ENCODE results near the gene NAALADL2. TPM values are rescaled to one million over a fixed set of nuclear protein-coding genes. Genes with fewer than 3 reads are reported as not detected.

The NAALADL2 gene
- total and polyA plus RNA-seq, 9 of the 15 experiments (the other 6 are each of a cell fraction or from before 2014, with no cell fraction given), result 0.29 to 1.1 (median 0.79) TPM; not detected in 1

GRCh38 chr3:175088766-175089380 is 229.7 kb downstream of the NAALADL2 start:
- H3K9ac ChIP-seq (ENCODE audit: insufficient read depth in 1 of 2, low read depth in 2 of 2, low read length in 2 of 2), result no peak overlapping the region
- H3K4me1 ChIP-seq (replicated peaks in 1 of 2; ENCODE audit: control insufficient read depth in 2 of 2, insufficient read depth in 2 of 2, low read length in 2 of 2), result no peaks in the 10 kb centered on the region
- H3K9me1 ChIP-seq (ENCODE audit: control insufficient read depth, insufficient read depth, low read length), result no peaks in the 10 kb centered on the region
- no TSS peak for BruUV-seq (replicated peaks)
- H3K79me2 ChIP-seq (ENCODE audit: control insufficient read depth, insufficient read depth, low read length), result no peaks in the 10 kb centered on the region
- in situ Hi-C loops (cut with MboI), result no loop called here
- intact Hi-C loops (cut with micrococcal nuclease), result no loop called here
- no peak overlapping the region for H3K27ac ChIP-seq (ENCODE audit: extremely low read depth, low read depth, low read length)
- H2AFZ ChIP-seq (ENCODE audit: low read depth, low read length), result no peak overlapping the region
- 0% methylated on average over 3 of the region's 3 CpGs for WGBS (ENCODE audit: insufficient coverage, low coverage, missing lambda C conversion rate)
- no peaks in the 10 kb centered on the region for H3K27me3 ChIP-seq (ENCODE audit: control insufficient read depth in 2 of 2, insufficient read depth in 2 of 2, low read length in 2 of 2)
- ATAC-seq (no peak), DNase-seq (ENCODE audit: extremely low read depth in 1 of 4, low spot score in 3 of 4) (no peak), FAIRE-seq (no peak)
- POLR2A ChIA-PET, result no interaction called here
- H3K36me3 ChIP-seq (ENCODE audit: control insufficient read depth, insufficient read depth, low read length), result no peaks in the 10 kb centered on the region
- TF ChIP-seq PHF21A (IDR thresholded peaks at IDR 0.05; ENCODE audit: borderline replicate concordance, low read depth) (no peak), POLR2B (IDR thresholded peaks at IDR 0.05; ENCODE audit: low read depth, partially characterized antibody) (no peak)
- CTCF ChIA-PET (ENCODE audit: low intra/inter-chr PET ratio), result no interaction called here
- no peaks in the 10 kb centered on the region for H4K20me1 ChIP-seq (replicated peaks; ENCODE audit: control insufficient read depth, insufficient read depth, low read length)
- no peak overlapping the region for H3K4me2 ChIP-seq (ENCODE audit: insufficient read depth, low read length)
- no peaks in the 10 kb centered on the region for H3K9me3 ChIP-seq (replicated peaks; ENCODE audit: control insufficient read depth, insufficient read depth, low read depth, low read length)
- no peak overlapping the region for H3K4me3 ChIP-seq

- ATAC-seq (no peak), FAIRE-seq (no peak), DNase-seq (ENCODE audit: extremely low read depth in 1 of 4, low spot score in 3 of 4) (no peak)
- Histone ChIP-seq H2AFZ (ENCODE audit: low read depth, low read length) (no peak overlapping the region), H3K4me1 (replicated peaks in 1 of 2; ENCODE audit: control insufficient read depth in 2 of 2, insufficient read depth in 2 of 2, low read length in 2 of 2) (no peaks in the 10 kb centered on the region), H3K4me3 (no peak overlapping the region), H3K27me3 (ENCODE audit: control insufficient read depth in 2 of 2, insufficient read depth in 2 of 2, low read length in 2 of 2) (no peaks in the 10 kb centered on the region), H3K9me1 (ENCODE audit: control insufficient read depth, insufficient read depth, low read length) (no peaks in the 10 kb centered on the region), H3K4me2 (ENCODE audit: insufficient read depth, low read length) (no peak overlapping the region), H3K9ac (ENCODE audit: insufficient read depth in 1 of 2, low read depth in 2 of 2, low read length in 2 of 2) (no peak overlapping the region), H3K9me3 (replicated peaks; ENCODE audit: control insufficient read depth, insufficient read depth, low read depth, low read length) (no peaks in the 10 kb centered on the region), H3K79me2 (ENCODE audit: control insufficient read depth, insufficient read depth, low read length) (no peaks in the 10 kb centered on the region), H4K20me1 (replicated peaks; ENCODE audit: control insufficient read depth, insufficient read depth, low read length) (no peaks in the 10 kb centered on the region), H3K36me3 (ENCODE audit: control insufficient read depth, insufficient read depth, low read length) (no peaks in the 10 kb centered on the region), H3K27ac (ENCODE audit: extremely low read depth, low read depth, low read length) (no peak overlapping the region)
- BruUV-seq (replicated peaks), result no TSS peak
- TF ChIP-seq PRMT5 (CRISPR knock-in tag; IDR thresholded peaks at IDR 0.05), result no peak
- TF ChIP-seq CEBPB (tag; IDR thresholded peaks at IDR 0.05), result no peak
- TF ChIP-seq FOXA1 (IDR thresholded peaks at IDR 0.05; ENCODE audit: borderline replicate concordance), result no peak
- no peak for TF ChIP-seq DIDO1 (tag; IDR thresholded peaks at IDR 0.05; ENCODE audit: low read depth)
- TF ChIP-seq GTF2F1 (IDR thresholded peaks at IDR 0.05; ENCODE audit: low read depth, low read length), result no peak
- no peak for TF ChIP-seq FOXO4 (CRISPR knock-in tag; IDR thresholded peaks at IDR 0.05)
- no peak for TF ChIP-seq FOSL1 (tag; conservative IDR thresholded peaks at IDR 0.05)
- TF ChIP-seq NFYB (IDR thresholded peaks at IDR 0.05; ENCODE audit: extremely low read depth, insufficient read length), result no peak
- in situ Hi-C loops (cut with MboI), result no loop called here
- ChIA-PET CTCF (ENCODE audit: low intra/inter-chr PET ratio) (no interaction called here), POLR2A (no interaction called here)
- 2% methylated on average over 7 of the region's 7 CpGs for WGBS (ENCODE audit: insufficient coverage, low coverage, missing lambda C conversion rate)
- intact Hi-C loops (cut with micrococcal nuclease), result no loop called here
Measured at GRCh38 chr3:175091426-175092114, 232.4 kb downstream of the NAALADL2 start.
